ENCODE data around the gene MARCOL. TPM values are rescaled to one million over a fixed set of nuclear protein-coding genes. Genes with fewer than 3 reads are reported as not detected.

MARCOL gene
- total RNA-seq, 4 donors from 2014 or later = not detected

DNA sequence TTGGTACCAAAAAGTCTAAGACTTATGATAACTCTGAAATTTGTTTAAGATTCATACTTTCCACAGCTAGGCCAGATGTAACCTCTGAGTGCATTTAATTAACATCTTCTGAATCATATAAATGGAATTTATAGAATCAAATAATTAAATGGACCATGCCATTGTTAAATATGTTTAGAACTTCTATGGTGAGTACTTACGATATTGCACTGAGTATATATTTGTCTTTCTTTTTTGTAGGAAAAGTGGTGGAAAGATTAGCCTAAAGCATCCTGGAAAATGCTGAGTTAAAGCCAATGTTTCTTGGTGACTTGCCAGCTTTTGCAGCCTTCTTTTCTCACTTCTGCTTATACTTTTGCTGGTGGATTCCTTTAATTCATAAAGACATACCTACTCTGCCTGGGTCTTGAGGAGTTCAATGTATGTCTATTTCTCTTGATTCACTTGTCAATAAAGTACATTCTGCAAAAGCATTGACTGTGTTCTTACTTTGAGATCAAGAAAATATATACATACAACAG, 23.6 kb upstream of the MARCOL start:
- intact Hi-C loops (cut with DNase I) = no loop called here
- Histone ChIP-seq H3K27me3 (no peaks in the 10 kb centered on the region), H3K9me3 (no peaks in the 10 kb centered on the region), H3K27ac (no peak overlapping the region), H3K36me3 (no peaks in the 10 kb centered on the region), H3K4me1 (no peaks in the 10 kb centered on the region), H3K4me3 (no peak overlapping the region)
- DNase-seq = no peak
- WGBS, 2 donors = 33 to 35% methylated on average over 1 of the region's 1 CpG
- no peak for TF ChIP-seq POLR2A (IDR thresholded peaks at IDR 0.05)
- TF ChIP-seq, protein P1, sequence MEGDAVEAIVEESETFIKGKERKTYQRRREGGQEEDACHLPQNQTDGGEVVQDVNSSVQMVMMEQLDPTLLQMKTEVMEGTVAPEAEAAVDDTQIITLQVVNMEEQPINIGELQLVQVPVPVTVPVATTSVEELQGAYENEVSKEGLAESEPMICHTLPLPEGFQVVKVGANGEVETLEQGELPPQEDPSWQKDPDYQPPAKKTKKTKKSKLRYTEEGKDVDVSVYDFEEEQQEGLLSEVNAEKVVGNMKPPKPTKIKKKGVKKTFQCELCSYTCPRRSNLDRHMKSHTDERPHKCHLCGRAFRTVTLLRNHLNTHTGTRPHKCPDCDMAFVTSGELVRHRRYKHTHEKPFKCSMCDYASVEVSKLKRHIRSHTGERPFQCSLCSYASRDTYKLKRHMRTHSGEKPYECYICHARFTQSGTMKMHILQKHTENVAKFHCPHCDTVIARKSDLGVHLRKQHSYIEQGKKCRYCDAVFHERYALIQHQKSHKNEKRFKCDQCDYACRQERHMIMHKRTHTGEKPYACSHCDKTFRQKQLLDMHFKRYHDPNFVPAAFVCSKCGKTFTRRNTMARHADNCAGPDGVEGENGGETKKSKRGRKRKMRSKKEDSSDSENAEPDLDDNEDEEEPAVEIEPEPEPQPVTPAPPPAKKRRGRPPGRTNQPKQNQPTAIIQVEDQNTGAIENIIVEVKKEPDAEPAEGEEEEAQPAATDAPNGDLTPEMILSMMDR (IDR thresholded peaks at IDR 0.05) = no peak

DNA sequence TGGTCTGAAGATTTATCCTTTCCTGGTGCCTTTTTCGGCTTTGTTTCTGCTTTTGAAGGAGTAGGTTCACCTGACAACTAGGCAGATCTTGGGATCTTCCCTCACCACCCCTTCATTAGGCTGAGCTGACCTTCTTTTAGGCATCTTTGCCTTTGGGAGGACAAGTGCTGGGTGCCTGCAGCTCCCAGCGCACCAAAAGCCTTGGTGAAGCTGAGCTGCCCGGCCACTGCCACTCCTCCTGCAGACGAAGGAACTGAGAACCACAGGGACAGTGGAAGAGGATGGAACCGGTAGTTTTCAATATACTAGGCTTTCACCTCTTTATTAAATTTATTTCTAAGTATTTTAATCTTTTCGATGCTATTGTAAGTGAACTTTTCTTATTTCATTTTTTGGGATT, 16.8 kb upstream of the MARCOL start:
- intact Hi-C loops (cut with DNase I) = no loop called here
- WGBS, 2 donors = 84 to 89% methylated on average over 6 of the region's 6 CpGs
- no peak for TF ChIP-seq POLR2A (IDR thresholded peaks at IDR 0.05)
- TF ChIP-seq, protein P1 (IDR thresholded peaks at IDR 0.05) = no peak
- Histone ChIP-seq H3K36me3 (no peaks in the 10 kb centered on the region), H3K9me3 (no peaks in the 10 kb centered on the region), H3K4me3 (no peak overlapping the region), H3K27me3 (no peaks in the 10 kb centered on the region), H3K4me1 (no peaks in the 10 kb centered on the region), H3K27ac (no peak overlapping the region)
- DNase-seq = no peak

DNA sequence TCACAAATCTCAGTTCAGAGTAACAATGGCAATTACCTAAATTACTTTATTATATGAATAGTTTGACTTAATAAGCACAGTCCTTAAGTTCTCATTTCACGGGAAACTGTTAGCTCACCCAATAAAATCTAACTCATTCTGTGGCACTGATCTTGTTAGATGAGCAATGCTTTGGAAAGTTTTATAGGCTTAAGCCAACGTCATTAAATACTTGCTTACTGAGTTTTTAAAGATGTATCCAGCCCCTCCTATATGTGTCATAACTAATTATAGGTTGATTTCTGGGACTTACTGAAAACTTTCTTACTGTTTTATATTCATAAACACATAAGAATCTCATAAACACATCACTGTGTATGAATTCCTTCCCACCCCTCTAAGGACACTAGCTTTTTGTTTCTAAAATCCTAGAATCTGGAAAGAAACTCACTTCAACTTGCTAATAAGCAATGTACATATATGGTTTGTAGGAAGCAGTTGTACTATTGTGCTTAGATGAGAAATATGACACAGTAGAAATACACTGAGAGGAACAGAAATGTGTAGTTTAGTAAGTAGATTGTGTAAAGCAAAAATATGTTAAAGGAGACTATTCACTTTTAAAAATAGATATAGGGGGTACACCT, 14.1 kb upstream of the MARCOL start:
- TF ChIP-seq, protein P1 (IDR thresholded peaks at IDR 0.05) = no peak
- TF ChIP-seq POLR2A (IDR thresholded peaks at IDR 0.05) = no peak
- Histone ChIP-seq H3K27me3 (no peaks in the 10 kb centered on the region), H3K36me3 (no peaks in the 10 kb centered on the region), H3K4me1 (no peaks in the 10 kb centered on the region), H3K9me3 (no peaks in the 10 kb centered on the region), H3K27ac (no peak overlapping the region), H3K4me3 (no peak overlapping the region)
- no peak for DNase-seq
- intact Hi-C loops (cut with DNase I) = no loop called here
- WGBS, 2 donors = 22 to 51% methylated on average over 2 of the region's 2 CpGs

DNA sequence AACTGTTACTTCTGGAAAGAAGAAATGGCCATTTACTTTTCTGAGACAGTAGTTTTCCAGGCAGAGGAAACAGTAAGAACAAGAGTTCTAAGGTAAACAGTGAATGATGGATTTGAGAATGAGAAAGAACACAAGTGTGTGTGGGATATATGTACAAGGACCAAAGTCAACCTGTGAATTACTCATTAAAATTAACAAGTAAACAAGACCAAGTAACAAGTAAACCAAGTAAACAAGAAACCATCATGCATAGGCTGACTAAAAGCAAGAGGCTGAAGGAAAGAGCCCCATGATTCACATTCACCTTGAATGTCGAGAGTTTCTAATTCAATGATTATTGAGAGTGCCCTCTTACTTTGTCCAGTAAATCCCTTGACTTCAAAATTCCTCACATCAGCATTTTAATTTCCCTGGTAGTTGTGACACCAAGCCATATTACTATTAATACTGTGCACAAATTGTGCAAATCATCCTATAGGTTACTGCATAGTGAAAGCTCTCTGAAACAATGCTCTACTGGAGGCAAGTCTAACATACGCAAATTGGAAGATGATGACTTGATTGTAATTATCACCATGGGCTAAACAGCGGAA, 9.8 kb upstream of the MARCOL start:
- Histone ChIP-seq H3K4me1 (no peaks in the 10 kb centered on the region), H3K27ac (no peak overlapping the region), H3K36me3 (no peaks in the 10 kb centered on the region), H3K4me3 (no peak overlapping the region), H3K9me3 (no peaks in the 10 kb centered on the region), H3K27me3 (no peaks in the 10 kb centered on the region)
- intact Hi-C loops (cut with DNase I) = no loop called here
- no peak for DNase-seq
- TF ChIP-seq, protein P1 (IDR thresholded peaks at IDR 0.05) = no peak
- no peak for TF ChIP-seq POLR2A (IDR thresholded peaks at IDR 0.05)
- 85 to 87% methylated on average over 3 of the region's 3 CpGs for WGBS, 2 donors

DNA sequence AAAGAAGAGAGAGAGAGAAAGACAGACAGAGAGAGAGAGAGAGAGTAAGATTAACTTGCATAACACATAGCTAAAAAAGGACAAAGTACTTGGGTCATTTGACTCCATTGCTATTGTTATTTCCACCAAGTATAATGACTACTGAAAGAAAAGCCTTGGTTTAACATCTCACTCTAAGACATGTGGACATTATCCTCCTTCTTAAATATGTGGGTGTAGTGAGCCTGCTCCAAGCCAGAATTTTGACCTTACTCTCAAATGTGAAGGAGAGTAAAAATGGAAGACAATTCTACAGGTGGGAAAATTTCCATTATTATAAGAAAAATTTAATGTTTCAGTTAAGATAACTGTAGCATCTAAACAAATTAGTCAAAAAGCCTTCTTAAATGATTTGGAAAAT, 8.5 kb upstream of the MARCOL start:
- no peak overlapping the region for H3K27ac ChIP-seq
- no peak overlapping the region for H3K4me3 ChIP-seq
- no peaks in the 10 kb centered on the region for H3K4me1 ChIP-seq
- intact Hi-C loops (cut with DNase I) = no loop called here
- H3K27me3 ChIP-seq = no peaks in the 10 kb centered on the region
- no peaks in the 10 kb centered on the region for H3K9me3 ChIP-seq
- no peak for DNase-seq
- TF ChIP-seq POLR2A (IDR thresholded peaks at IDR 0.05) = no peak
- TF ChIP-seq, protein P1 (IDR thresholded peaks at IDR 0.05) = no peak
- no peaks in the 10 kb centered on the region for H3K36me3 ChIP-seq

All from esophagus squamous epithelium (tissue), 5 donors.